Activated CD4-positive, alpha-beta T cell treated with anti-CD3 and anti-CD28 coated beads, Interleukin-2, amount 50 U/mL, for 4 hours (primary cell): ENCODE results near the gene DENND6B.
"Not testable (repeated sequence)": the region's sequence is repeated elsewhere in the genome, so short reads cannot be mapped to it uniquely, and the experiment has no call there.

ENCODE experiments used
- DNase-seq, 2 experiments: peaks; one replicate each; pipeline ENCODE4 v3.0.0-alpha.2; 2020

DENND6B gene, protein sequence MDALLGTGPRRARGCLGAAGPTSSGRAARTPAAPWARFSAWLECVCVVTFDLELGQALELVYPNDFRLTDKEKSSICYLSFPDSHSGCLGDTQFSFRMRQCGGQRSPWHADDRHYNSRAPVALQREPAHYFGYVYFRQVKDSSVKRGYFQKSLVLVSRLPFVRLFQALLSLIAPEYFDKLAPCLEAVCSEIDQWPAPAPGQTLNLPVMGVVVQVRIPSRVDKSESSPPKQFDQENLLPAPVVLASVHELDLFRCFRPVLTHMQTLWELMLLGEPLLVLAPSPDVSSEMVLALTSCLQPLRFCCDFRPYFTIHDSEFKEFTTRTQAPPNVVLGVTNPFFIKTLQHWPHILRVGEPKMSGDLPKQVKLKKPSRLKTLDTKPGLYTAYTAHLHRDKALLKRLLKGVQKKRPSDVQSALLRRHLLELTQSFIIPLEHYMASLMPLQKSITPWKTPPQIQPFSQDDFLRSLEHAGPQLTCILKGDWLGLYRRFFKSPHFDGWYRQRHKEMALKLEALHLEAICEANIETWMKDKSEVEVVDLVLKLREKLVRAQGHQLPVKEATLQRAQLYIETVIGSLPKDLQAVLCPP

DNA sequence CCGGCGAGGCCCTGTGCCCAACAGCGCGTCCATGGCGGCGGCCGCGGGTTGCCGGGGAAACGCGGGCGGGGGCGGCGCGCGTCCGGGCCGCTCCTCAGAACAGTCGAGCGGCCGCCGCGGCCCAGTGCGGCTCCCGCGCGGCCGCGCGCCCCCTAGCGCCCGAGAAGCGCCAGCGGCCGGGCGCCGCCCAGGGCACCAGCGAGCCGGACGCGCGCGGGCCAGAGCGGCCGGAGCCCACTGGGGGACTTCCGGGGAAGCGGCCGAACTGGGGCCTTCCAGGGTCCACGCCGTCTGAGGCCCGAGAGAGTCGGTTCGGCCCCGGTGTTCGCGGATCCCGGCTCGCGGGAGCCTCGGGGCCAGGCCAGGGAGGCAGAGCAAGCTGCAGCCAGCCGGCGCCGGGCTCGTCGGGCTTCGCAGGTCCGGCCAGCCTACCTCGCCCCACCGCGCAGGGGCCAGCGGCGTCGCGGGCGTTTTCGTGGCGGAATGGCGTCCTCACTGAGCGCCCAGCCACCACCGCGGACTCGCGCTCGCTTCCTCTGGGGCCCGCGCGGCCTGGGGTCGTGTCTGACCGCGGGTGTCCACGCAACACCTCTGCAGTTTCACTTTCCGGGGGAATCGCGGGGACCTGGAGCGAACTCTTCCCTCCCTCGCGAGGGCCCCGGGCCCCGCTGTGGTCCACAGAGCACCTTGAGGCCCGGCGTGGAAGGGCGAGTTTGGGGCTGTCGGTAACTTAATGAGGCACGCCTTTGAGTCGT lies at the start of gene DENND6B:
TSS of gene DENND6B (minus strand) at position 57 of the 755 bp plus-strand sequence. CDS start at position 33, 24 bp downstream.
- DNase-seq: peak; percentile 31 to 41

- DNase-seq: no peak
These were observed 49.4 kb upstream of the DENND6B start for GRCh38 chr22:50376085-50376651.

GRCh38 chr22:50371101-50371648 lies 44.4 kb upstream of the DENND6B start:
- DNase-seq: no peak

- DNase-seq: no peak
These were observed 41.1 kb upstream of the DENND6B start for GRCh38 chr22:50367778-50368500.

GRCh38 chr22:50363803-50364194 lies 37.0 kb upstream of the DENND6B start:
- not testable (repeated sequence) for DNase-seq

DNA sequence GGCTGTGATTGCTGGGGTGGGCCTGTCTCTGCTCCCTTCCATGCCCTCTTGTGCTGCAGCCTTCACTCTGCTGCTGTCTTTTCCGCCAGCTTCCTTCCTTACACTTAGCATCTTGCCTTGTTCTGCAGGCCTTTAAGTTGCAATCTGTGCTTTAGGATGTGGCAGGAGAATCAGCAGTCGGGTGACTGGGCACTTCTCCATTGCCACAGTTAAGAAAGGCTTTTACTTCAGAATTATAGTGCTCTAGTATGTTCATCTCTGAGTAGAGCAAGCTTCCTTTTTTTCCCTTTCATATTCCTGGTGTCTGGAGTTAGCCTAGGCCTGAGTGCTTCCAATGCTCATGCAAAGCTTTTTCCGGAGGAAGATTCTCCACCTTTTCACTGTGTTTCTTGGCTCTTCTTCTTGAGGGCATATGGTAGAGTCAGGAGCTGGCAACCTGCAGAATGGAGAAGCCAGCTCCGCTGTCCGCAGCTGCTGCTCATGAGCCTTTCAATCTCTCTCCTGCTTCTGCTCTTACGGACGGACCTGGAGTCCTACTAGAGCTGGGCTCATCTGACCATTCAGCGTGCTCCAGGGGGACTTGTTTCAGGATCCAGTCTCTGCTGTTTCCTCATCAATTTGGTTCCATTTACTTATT lies 36.5 kb upstream of the DENND6B start:
- DNase-seq: no peak

DNA sequence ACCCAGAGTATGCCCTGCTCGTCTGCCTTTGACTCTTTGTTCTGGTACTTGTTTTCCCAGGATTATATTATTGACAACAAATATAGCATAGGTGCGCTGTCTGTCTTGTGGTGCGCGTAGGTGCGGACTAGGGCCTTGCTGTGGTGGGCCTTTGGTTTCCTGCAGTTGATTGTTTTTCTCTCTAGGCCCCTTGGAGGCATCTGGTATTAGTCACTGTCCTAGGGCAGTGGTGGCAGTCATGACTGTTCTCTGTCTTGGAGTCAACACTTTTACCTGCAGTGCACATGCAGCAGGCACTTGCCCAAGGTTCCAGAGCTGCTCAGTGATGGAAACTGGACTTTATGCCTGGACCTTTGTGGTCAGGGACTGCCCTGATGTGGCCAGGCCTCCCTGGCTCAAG lies 34.9 kb upstream of the DENND6B start:
- no peak for DNase-seq

- no peak for DNase-seq
These were observed 34.4 kb upstream of the DENND6B start for GRCh38 chr22:50361222-50361621.

DNA sequence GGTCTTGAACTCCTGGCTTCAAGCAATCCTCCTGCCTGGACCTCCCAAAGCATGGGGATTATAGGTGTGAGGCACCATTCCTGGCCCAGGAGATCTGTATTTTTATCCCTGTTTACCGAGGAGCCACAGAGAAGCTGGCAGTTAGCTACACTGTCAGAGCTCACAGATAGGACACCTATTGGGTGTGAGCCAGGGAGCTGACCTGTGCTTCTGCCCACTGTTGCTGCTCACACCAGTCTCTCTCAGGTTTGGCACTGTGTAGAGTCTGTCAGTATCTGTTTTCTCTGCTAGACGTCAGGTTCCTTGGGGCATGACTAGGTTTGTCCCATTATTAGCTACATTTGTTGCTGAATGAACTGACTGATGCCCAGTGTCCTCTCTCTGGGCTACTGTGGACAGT lies 33.8 kb upstream of the DENND6B start:
- no peak for DNase-seq

GRCh38 chr22:50357756-50358155 lies 30.9 kb upstream of the DENND6B start:
- no peak for DNase-seq

GRCh38 chr22:50357222-50357621 lies 30.4 kb upstream of the DENND6B start:
- DNase-seq: no peak

GRCh38 chr22:50356186-50356585 lies 29.4 kb upstream of the DENND6B start:
- DNase-seq: no peak

DNA sequence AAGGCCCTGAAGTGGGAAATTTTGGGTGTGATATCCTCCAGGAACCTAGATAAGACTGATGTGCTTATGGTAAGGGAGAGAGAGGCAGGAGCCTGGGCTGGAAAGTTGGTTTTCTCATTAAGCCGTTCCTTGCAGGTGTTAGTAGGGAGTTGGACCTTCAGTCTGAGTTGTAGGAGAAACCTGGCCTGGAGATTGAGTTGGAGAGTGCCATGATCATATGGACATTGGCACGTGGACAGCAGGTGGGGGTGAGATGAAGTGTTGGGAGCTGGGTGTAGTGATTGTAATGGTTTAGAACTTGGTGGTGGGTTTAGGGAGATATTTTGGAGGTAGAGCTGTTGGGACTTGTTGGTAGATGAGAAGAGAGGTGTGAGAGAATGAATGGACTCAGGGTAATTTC lies 21.2 kb upstream of the DENND6B start:
- no peak for DNase-seq

GRCh38 chr22:50347157-50347556 lies 20.3 kb upstream of the DENND6B start:
- DNase-seq: no peak

GRCh38 chr22:50346470-50346869 lies 19.7 kb upstream of the DENND6B start:
- DNase-seq: no peak

DNA sequence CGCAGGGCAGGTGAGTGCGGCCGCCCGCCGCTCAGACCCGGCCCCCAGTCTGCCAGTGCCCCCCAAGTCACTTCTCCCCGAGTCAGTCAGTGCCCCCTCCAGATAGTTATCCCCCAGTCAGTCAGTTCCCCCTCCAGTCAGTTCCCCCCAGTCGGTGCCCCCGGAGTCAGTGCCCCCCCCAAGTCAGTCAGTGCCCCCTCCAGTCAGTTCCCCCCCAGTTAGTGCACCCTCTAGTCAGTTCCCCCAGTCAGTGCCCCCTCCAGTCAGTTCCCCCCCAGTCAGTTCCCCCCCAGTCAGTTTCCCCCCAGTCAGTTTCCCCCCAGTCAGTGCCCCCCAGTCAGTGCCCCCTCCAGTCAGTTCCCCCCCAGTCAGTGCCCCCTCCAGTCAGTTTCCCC lies 16.7 kb upstream of the DENND6B start:
- DNase-seq: no peak

GRCh38 chr22:50342651-50343540 lies 16.1 kb upstream of the DENND6B start, which contains the start of gene PPP6R2:
PPP6R2 (plus strand) TSS chr22:50343327; CDS start chr22:50393909, 50,582 bp downstream.
- peak; percentile 81 to 85 for DNase-seq

DNA sequence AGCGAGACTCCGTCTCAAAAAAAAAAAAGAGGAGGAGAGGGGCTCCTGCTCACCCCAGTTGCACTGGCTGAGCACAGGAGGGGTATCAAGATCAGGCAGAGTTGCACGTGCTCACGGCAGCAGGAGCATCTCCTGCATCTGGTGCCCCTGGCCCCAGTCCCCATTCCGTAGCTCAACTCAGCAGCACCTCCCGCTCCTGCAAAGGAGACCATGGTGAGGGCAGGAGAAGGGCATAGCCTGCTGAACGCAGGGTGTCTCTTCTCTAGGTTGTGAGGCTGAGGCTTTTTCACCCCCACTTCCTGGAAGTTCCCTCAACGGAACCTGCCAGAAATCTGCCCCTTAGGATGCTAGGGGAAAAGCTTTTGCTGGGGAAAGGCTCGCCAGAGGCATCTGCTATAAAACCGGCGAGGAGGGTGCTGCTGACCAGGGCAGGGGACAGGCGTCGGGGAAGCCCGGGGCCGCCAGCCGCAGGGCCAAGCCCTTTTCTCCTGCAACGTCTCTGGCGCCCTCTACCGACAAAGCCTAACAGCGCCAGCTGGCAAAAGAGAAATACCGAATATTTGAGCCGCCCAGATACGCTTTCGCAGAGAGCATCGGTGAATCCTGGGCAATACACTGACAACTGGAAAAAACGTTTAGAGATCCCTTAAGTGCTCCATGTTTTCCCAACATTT lies 15.3 kb upstream of the DENND6B start:
- DNase-seq: peak; percentile 85 to 86

DNA sequence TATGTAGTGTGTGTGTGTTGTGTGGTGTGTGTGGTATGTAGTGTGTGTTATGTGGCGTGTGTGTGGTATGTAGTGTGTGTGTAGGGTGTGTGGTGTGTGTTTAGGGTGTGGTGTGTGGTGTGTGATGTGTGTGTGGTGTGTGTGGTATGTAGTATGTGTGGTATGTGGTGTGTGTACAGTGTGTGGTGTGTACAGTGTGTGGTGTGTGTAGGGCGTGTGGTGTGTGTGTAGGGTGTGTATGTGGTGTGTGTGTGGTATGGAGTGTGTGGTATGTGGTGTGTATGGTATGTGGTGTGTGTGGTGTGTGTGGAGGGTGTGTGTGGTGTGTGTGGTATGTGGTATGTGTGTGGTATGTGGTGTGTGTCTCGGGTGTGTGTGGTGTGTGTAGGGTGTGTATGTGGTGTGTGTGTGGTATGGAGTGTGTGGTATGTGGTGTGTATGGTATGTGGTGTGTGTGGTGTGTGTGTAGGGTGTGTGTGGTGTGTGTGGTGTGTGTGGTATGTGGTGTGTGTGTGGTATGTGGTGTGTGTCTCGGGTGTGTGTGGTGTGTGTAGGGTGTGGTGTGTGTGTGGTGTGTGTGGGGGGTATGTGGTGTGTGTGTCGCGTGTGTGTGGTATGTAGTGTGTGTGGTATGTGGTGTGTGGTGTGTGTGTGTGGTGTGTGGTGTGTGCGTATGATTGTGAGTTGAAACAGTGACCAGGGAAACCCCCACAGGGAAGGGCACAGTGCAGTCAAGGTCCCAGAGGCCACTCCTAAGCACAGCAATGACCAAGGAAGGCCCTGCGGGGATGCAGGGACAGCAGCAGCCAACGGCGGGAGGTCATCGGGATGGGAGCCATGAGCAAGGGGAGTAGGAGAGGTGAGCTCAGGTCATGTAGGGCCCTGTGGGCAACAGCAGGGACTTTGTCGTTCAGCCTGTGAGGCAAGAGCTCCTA lies 13.4 kb upstream of the DENND6B start:
- no peak for DNase-seq
